Measurements from ENCODE around the gene ANO1. TPM values are rescaled to one million over a fixed set of nuclear protein-coding genes. Genes with fewer than 3 reads are reported as not detected.

ANO1 gene
- total and polyA plus RNA-seq, 2 of the 8 experiments (the other 6 are each of a cell fraction or from before 2014, with no cell fraction given) = 4.7 to 5.0 TPM

DNA sequence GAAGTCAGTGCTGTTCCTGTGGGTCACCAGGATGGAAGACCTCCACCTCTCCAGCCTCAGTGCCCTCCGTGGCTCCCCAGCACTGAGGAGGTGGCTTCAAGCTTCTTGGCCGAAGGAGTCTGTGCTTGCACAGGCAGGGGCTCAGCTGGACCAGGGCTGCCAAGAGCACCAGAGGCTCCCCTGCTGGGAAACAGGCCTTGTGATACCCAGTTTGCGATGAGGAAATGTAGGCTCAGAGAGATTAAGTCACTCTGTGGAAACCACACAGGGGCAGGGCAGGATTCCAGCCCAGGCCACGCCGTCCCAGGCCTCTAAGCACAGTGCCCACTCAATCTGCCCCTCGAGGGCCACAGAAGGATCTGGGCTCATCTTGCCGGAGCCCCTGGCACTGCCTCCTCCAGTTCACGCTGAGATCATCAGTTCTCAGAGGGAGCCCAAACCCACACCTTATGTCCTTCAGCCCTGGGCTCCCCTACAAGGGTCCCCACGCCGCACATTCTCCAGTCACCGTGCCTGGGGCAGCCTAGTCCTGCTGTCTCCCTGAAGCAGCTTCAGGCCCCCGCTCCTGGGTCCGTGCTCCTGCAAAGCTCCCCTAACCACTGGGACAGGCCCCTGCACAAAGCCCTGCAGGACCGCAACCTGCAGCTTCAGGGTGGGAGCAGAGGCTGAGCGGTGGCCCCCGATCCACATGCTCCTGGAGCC, 21.6 kb downstream of the ANO1 start:
- H3K4me3 ChIP-seq (ENCODE audit: extremely low read depth in 1 of 4, insufficient read depth in 2 of 4, low read depth in 3 of 4, low read length in 4 of 4) = no peak overlapping the region
- no peak overlapping the region for H2BK5ac ChIP-seq (ENCODE audit: low read depth, low read length)
- DNase-seq (ENCODE audit: low read depth in 1 of 2, low spot score in 2 of 2) = no peak
- 0 out of 2 replicates have a peak, but pooled peaks cover 3% of the 10 kb centered on the region for H3K23me2 ChIP-seq (ENCODE audit: low read depth, low read length)
- no peak overlapping the region for H4K91ac ChIP-seq (replicated peaks; ENCODE audit: insufficient read length, low read length)
- no peaks in the 10 kb centered on the region for H3K36me3 ChIP-seq (ENCODE audit: control insufficient read depth in 2 of 4, insufficient read depth in 4 of 4, low read length in 3 of 4)
- peaks cover 2% of the 10 kb centered on the region; the same call in 1 of the 2 replicates for H3K79me1 ChIP-seq (ENCODE audit: low read depth, low read length)
- H4K5ac ChIP-seq (ENCODE audit: insufficient read length, low read depth, low read length) = no peak overlapping the region
- no peak overlapping the region for H3K27ac ChIP-seq (ENCODE audit: low read depth, low read length)
- CTCF ChIA-PET (ENCODE audit: partially characterized antibody) = interaction anchor here (0.8 to 2.1 kb wide), 2 partner anchors 17 to 150 kb away, joined by 3 to 5 read pairs; no protein-coding TSS in a partner anchor
- no peak overlapping the region for H2BK15ac ChIP-seq (ENCODE audit: low read length)
- no peak overlapping the region for H3K56ac ChIP-seq (replicated peaks; ENCODE audit: insufficient read length, low read depth, low read length)
- peaks cover 0 to 8% (median 2%) of the 10 kb centered on the region in 4 experiments; a peak in 2 of 7 replicates for H3K4me1 ChIP-seq (replicated peaks in 1 of 4; ENCODE audit: control insufficient read depth in 3 of 4, insufficient read depth in 4 of 4, low read length in 3 of 4)
- FAIRE-seq = no peak
- no peak overlapping the region for H3K14ac ChIP-seq (ENCODE audit: insufficient read length)
- no peaks in the 10 kb centered on the region for H3K27me3 ChIP-seq (replicated peaks in 1 of 4; ENCODE audit: control insufficient read depth in 3 of 4, extremely low read depth in 1 of 4, insufficient read depth in 3 of 4, low read length in 3 of 4)
- H4K8ac ChIP-seq (ENCODE audit: extremely low read depth, insufficient read depth, low read length) = no peak overlapping the region; the same call in 1 of the 2 replicates
- POLR2A ChIA-PET (ENCODE audit: partially characterized antibody) = interaction anchor here (1.4 kb wide), 1 partner anchor 75 kb away, joined by 3 read pairs; no protein-coding TSS in a partner anchor
- no peaks in the 10 kb centered on the region for H4K20me1 ChIP-seq (replicated peaks in 1 of 2; ENCODE audit: control insufficient read depth in 1 of 2, insufficient read depth in 2 of 2, low read length in 2 of 2)
- no peak overlapping the region for H3K23ac ChIP-seq (ENCODE audit: insufficient read length)
- H3K18ac ChIP-seq (ENCODE audit: extremely low read depth, low read length) = no peak overlapping the region
- no peak overlapping the region for H2BK120ac ChIP-seq (replicated peaks; ENCODE audit: low read depth, low read length)
- no peak overlapping the region for H2BK12ac ChIP-seq (ENCODE audit: low read depth, low read length)
- no peaks in the 10 kb centered on the region for H3K9me3 ChIP-seq (ENCODE audit: insufficient read depth in 2 of 2, low read depth in 1 of 2, low read length in 1 of 2)
- no peak overlapping the region for H3K4me2 ChIP-seq (ENCODE audit: insufficient read depth in 1 of 2, low read depth in 2 of 2, low read length in 2 of 2)
- TF ChIP-seq EP300 (IDR thresholded peaks at IDR 0.05; ENCODE audit: borderline replicate concordance in 1 of 2, low read depth in 2 of 2, low read length in 2 of 2) (no peak), CEBPB (IDR thresholded peaks at IDR 0.05; ENCODE audit: low read depth, low read length) (no peak), KDM4A (IDR thresholded peaks at IDR 0.05; ENCODE audit: low read depth, low read length, severe bottlenecking) (peak; percentile 10)
- no peaks in the 10 kb centered on the region for H3K79me2 ChIP-seq (ENCODE audit: control insufficient read depth in 1 of 2, insufficient read depth in 2 of 2, low read length in 2 of 2)
- no peak overlapping the region for H3K9ac ChIP-seq (replicated peaks in 1 of 4; ENCODE audit: extremely low read depth in 1 of 4, low read depth in 3 of 4, low read length in 3 of 4)
- H2BK20ac ChIP-seq (ENCODE audit: low read length) = no peak overlapping the region
- 91% methylated on average over 14 of the region's 16 CpGs; no CpG with 5 or more reads in 1 of the 2 experiments for WGBS, 2 experiments (ENCODE audit: extremely low coverage in 1 of 2, insufficient coverage in 1 of 2, insufficient read length in 1 of 2, insufficient replicate concordance in 2 of 2, low coverage in 1 of 2, low lambda C conversion rate in 2 of 2, missing lambda C conversion rate in 1 of 2)
- no peak overlapping the region for H2AK5ac ChIP-seq (ENCODE audit: low read depth, low read length)
- no peak overlapping the region for H3K4ac ChIP-seq (replicated peaks; ENCODE audit: insufficient read length, low read depth, low read length)
- no peak overlapping the region for H2AFZ ChIP-seq (ENCODE audit: low read length)
